ENCODE results near the gene RD3L. TPM values are rescaled to one million over a fixed set of nuclear protein-coding genes. Genes with fewer than 3 reads are reported as not detected.

Gene RD3L
- total and polyA plus RNA-seq, 4 donors: 0.08 TPM; not detected in 3

DNA sequence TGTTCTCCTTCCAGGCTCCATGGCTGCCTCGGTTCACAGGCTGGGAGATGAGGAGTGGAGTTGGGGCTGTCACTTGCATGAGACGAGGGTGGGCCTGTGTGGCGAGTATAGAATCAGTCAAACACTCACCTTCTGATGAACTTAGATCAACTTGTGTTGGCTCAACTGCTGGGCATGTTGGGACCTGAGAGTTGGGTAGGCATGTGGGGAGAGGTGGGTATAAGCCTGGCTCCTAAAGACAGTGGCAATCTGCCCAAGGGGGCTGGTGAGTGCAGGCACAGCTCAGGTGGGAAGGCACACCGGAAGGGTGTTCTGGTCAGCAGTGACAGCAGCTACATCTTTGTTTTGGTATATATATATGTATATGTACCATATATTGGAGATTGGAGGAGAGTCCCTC, 44.1 kb downstream of the RD3L start:
- TF ChIP-seq, protein P1, sequence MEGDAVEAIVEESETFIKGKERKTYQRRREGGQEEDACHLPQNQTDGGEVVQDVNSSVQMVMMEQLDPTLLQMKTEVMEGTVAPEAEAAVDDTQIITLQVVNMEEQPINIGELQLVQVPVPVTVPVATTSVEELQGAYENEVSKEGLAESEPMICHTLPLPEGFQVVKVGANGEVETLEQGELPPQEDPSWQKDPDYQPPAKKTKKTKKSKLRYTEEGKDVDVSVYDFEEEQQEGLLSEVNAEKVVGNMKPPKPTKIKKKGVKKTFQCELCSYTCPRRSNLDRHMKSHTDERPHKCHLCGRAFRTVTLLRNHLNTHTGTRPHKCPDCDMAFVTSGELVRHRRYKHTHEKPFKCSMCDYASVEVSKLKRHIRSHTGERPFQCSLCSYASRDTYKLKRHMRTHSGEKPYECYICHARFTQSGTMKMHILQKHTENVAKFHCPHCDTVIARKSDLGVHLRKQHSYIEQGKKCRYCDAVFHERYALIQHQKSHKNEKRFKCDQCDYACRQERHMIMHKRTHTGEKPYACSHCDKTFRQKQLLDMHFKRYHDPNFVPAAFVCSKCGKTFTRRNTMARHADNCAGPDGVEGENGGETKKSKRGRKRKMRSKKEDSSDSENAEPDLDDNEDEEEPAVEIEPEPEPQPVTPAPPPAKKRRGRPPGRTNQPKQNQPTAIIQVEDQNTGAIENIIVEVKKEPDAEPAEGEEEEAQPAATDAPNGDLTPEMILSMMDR (IDR thresholded peaks at IDR 0.05; ENCODE audit: control extremely low read depth, extremely low read depth): no peak
- H3K27ac ChIP-seq (ENCODE audit: low read depth in 1 of 2, low read length in 1 of 2): no peak overlapping the region
- DNase-seq (no peak), ATAC-seq (ENCODE audit: insufficient read depth, low FRiP score) (no peak)
- H3K4me3 ChIP-seq: no peak overlapping the region
- no peaks in the 10 kb centered on the region for H3K36me3 ChIP-seq (ENCODE audit: control insufficient read depth in 4 of 4, insufficient read depth in 4 of 4, low read length in 4 of 4)
- H3K9me3 ChIP-seq (ENCODE audit: control insufficient read depth in 4 of 4, insufficient read depth in 3 of 4, low read length in 3 of 4): no peaks in the 10 kb centered on the region
- no peaks in the 10 kb centered on the region for H3K27me3 ChIP-seq (ENCODE audit: control insufficient read depth in 3 of 3, insufficient read depth in 3 of 3, low read length in 2 of 3)
- WGBS, 2 donors: 94 to 96% methylated on average over 4 of the region's 4 CpGs
- H3K4me1 ChIP-seq (ENCODE audit: control insufficient read depth in 5 of 5, insufficient read depth in 5 of 5, low read length in 5 of 5): peaks cover 0 to 4% (median 0%) of the 10 kb centered on the region in 5 donors
- no peak overlapping the region for H3K9ac ChIP-seq (ENCODE audit: insufficient read depth in 1 of 2, low read length in 2 of 2)

DNA sequence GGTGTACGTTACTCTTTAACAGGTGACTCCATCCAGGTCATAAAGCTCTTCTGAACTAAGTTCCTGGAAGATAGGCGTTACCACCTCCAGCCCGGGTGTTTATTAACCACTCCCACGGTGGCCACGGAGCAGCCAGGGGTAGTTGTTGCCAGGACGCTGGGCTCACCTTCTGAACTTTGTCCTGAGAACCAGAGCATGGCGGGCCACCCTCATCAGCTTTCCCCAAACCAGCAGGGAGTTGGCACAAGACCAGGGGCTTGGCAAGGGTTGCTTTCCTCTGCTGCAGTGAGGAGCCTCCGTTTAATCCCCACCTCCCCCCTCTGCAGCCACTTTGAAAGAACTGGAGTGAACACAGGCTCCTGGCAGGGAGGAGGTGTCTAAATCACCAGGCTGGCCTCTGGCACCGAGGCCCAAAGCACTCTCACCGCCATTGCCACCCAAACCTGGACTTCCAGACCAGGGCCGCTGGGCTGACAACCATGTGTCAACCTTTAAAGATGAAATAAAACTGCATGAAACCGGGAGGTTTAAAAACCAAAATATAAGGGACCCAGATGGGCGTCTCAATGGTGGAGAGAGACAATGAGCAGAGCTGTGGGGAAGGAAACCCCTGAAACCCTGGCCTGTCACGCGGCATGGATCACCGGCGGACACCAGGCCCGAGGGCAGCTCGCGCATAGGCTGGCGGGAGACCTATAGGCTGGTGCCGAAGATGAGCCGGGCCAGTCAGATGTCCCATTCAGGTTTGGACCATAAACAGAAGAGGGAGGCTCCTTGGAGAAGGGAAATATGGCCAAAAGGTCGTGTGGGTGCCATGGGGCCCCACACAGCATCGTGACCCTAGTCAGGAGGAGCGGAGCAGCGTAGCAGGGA, 45.0 kb downstream of the RD3L start:
- Histone ChIP-seq H3K9ac (ENCODE audit: insufficient read depth in 1 of 2, low read length in 2 of 2) (no peak overlapping the region), H3K4me1 (ENCODE audit: control insufficient read depth in 5 of 5, insufficient read depth in 5 of 5, low read length in 5 of 5) (peaks cover 0 to 4% (median 0%) of the 10 kb centered on the region in 5 donors), H3K9me3 (ENCODE audit: control insufficient read depth in 4 of 4, insufficient read depth in 3 of 4, low read length in 3 of 4) (no peaks in the 10 kb centered on the region), H3K27ac (ENCODE audit: low read depth in 1 of 2, low read length in 1 of 2) (no peak overlapping the region), H3K4me3 (no peak overlapping the region), H3K36me3 (ENCODE audit: control insufficient read depth in 4 of 4, insufficient read depth in 4 of 4, low read length in 4 of 4) (no peaks in the 10 kb centered on the region), H3K27me3 (ENCODE audit: control insufficient read depth in 3 of 3, insufficient read depth in 3 of 3, low read length in 2 of 3) (no peaks in the 10 kb centered on the region)
- DNase-seq: peak in 1 of 3 donors; percentile 48
- WGBS, 2 donors: 74 to 84% methylated on average over 27 of the region's 27 CpGs
- ATAC-seq (ENCODE audit: insufficient read depth, low FRiP score): no peak
- TF ChIP-seq, protein P1 (IDR thresholded peaks at IDR 0.05; ENCODE audit: control extremely low read depth, extremely low read depth): no peak

DNA sequence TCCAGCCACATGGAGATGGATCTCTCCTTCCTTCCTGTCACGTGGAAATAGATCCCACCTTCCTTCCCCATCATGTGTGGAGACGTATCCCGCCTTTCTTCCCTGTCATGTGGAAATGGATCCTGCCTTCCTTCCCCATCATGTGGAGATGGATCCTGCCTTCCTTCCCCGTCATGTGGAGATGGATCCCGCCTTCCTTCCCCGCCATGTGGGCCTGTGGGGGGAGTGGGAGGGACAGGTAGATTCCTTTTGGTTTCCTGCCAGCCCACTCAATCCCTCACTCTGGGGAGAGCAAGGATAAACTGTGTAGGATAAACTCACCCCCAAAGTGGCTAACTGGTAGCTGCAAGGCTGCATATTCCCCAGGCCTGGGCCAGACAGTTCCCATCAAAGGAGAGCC, 45.8 kb downstream of the RD3L start:
- no peak overlapping the region for H3K9ac ChIP-seq (ENCODE audit: insufficient read depth in 1 of 2, low read length in 2 of 2)
- no peak for ATAC-seq (ENCODE audit: insufficient read depth, low FRiP score)
- no peak overlapping the region for H3K27ac ChIP-seq (ENCODE audit: low read depth in 1 of 2, low read length in 1 of 2)
- H3K4me3 ChIP-seq: no peak overlapping the region
- 75 to 76% methylated on average over 6 of the region's 6 CpGs for WGBS, 2 donors
- H3K4me1 ChIP-seq (ENCODE audit: control insufficient read depth in 5 of 5, insufficient read depth in 5 of 5, low read length in 5 of 5): peaks cover 0 to 4% (median 0%) of the 10 kb centered on the region in 5 donors
- H3K9me3 ChIP-seq (ENCODE audit: control insufficient read depth in 4 of 4, insufficient read depth in 3 of 4, low read length in 3 of 4): no peaks in the 10 kb centered on the region
- H3K36me3 ChIP-seq (ENCODE audit: control insufficient read depth in 4 of 4, insufficient read depth in 4 of 4, low read length in 4 of 4): no peaks in the 10 kb centered on the region
- TF ChIP-seq, protein P1 (IDR thresholded peaks at IDR 0.05; ENCODE audit: control extremely low read depth, extremely low read depth): no peak
- DNase-seq: no peak
- no peaks in the 10 kb centered on the region for H3K27me3 ChIP-seq (ENCODE audit: control insufficient read depth in 3 of 3, insufficient read depth in 3 of 3, low read length in 2 of 3)

All from lung (tissue), 12 donors.